ENCODE measurements around the gene UGT1A9. TPM values are rescaled to one million over a fixed set of nuclear protein-coding genes. Genes with fewer than 3 reads are reported as not detected.
"Not testable (repeated sequence)": the region's sequence is repeated elsewhere in the genome, so short reads cannot be mapped to it uniquely, and the experiment has no call there.

The UGT1A9 gene
- total RNA-seq, 4 donors from 2014 or later: not detected

- no peak for TF ChIP-seq POLR2A (IDR thresholded peaks at IDR 0.05)
- TF ChIP-seq EP300 (IDR thresholded peaks at IDR 0.05): no peak
- no peak for TF ChIP-seq CTCF (IDR thresholded peaks at IDR 0.05)
- TF ChIP-seq POLR2AphosphoS5 (IDR thresholded peaks at IDR 0.05): no peak
- H3K27me3 ChIP-seq: no peaks in the 10 kb centered on the region
- no peaks in the 10 kb centered on the region for H3K4me1 ChIP-seq
- DNase-seq (ENCODE audit: low spot score in 2 of 2): no peak
- H3K9me3 ChIP-seq: no peaks in the 10 kb centered on the region
- no peak overlapping the region for H3K27ac ChIP-seq
- H3K4me3 ChIP-seq: no peak overlapping the region
- H3K36me3 ChIP-seq: no peaks in the 10 kb centered on the region
- 91% methylated on average over 4 of the region's 6 CpGs for WGBS
Measured at GRCh38 chr2:233747283-233747544, 75.5 kb downstream of the UGT1A9 start.

GRCh38 chr2:233750689-233751088 is 79.0 kb downstream of the UGT1A9 start:
- DNase-seq (ENCODE audit: low spot score in 2 of 2); H3K4me3 ChIP-seq; H3K36me3 ChIP-seq; H3K9me3 ChIP-seq; H3K27ac ChIP-seq; H3K27me3 ChIP-seq; H3K4me1 ChIP-seq: not testable (repeated sequence)
- WGBS: 71% methylated on average over 2 of the region's 2 CpGs

- not testable (repeated sequence) for H3K4me1 ChIP-seq; H3K9me3 ChIP-seq; H3K4me3 ChIP-seq; H3K27ac ChIP-seq; H3K27me3 ChIP-seq; H3K36me3 ChIP-seq; DNase-seq (ENCODE audit: low spot score in 2 of 2)
- 71% methylated on average over 2 of the region's 2 CpGs for WGBS
Measured at GRCh38 chr2:233751212-233752009, 79.7 kb downstream of the UGT1A9 start.

- 91% methylated on average over 35 of the region's 44 CpGs for WGBS
Measured at GRCh38 chr2:233754872-233755611, 83.3 kb downstream of the UGT1A9 start.

GRCh38 chr2:233756429-233757081 is 84.9 kb downstream of the UGT1A9 start:
- no peak for TF ChIP-seq POLR2AphosphoS5 (IDR thresholded peaks at IDR 0.05)
- no peak for TF ChIP-seq POLR2A (IDR thresholded peaks at IDR 0.05)
- H3K4me1 ChIP-seq: no peaks in the 10 kb centered on the region
- no peak overlapping the region for H3K27ac ChIP-seq
- H3K9me3 ChIP-seq: no peaks in the 10 kb centered on the region
- no peaks in the 10 kb centered on the region for H3K36me3 ChIP-seq
- no peak overlapping the region for H3K4me3 ChIP-seq
- DNase-seq (ENCODE audit: low spot score in 2 of 2): no peak
- WGBS: 78% methylated on average over 7 of the region's 7 CpGs
- H3K27me3 ChIP-seq: no peaks in the 10 kb centered on the region

More at GRCh38 chr2:233754872-233755611, 83.3 kb downstream of the UGT1A9 start:
- Histone ChIP-seq H3K27me3 (no peaks in the 10 kb centered on the region), H3K27ac (no peak overlapping the region), H3K4me1 (no peaks in the 10 kb centered on the region), H3K4me3 (no peak overlapping the region), H3K9me3 (no peaks in the 10 kb centered on the region), H3K36me3 (no peaks in the 10 kb centered on the region)
- DNase-seq (ENCODE audit: low spot score in 2 of 2): no peak
- no peak for TF ChIP-seq CTCF (IDR thresholded peaks at IDR 0.05)
- no peak for TF ChIP-seq EP300 (IDR thresholded peaks at IDR 0.05)
- no peak for TF ChIP-seq POLR2AphosphoS5 (IDR thresholded peaks at IDR 0.05)
- TF ChIP-seq POLR2A (IDR thresholded peaks at IDR 0.05): no peak

GRCh38 chr2:233758141-233758540 is 86.4 kb downstream of the UGT1A9 start:
- no peaks in the 10 kb centered on the region for H3K36me3 ChIP-seq
- H3K4me3 ChIP-seq: no peak overlapping the region
- no peak overlapping the region for H3K27ac ChIP-seq
- no peaks in the 10 kb centered on the region for H3K27me3 ChIP-seq
- TF ChIP-seq CTCF (IDR thresholded peaks at IDR 0.05): no peak
- no peak for TF ChIP-seq EP300 (IDR thresholded peaks at IDR 0.05)
- no peak for TF ChIP-seq POLR2A (IDR thresholded peaks at IDR 0.05)
- TF ChIP-seq POLR2AphosphoS5 (IDR thresholded peaks at IDR 0.05): no peak
- no peaks in the 10 kb centered on the region for H3K9me3 ChIP-seq
- H3K4me1 ChIP-seq: no peaks in the 10 kb centered on the region
- DNase-seq (ENCODE audit: low spot score in 2 of 2): no peak
